Vagina (tissue), 2 donors: ENCODE results near the gene DNAI1. TPM values are rescaled to one million over a fixed set of nuclear protein-coding genes. Genes with fewer than 3 reads are reported as not detected.

Source experiments
- DNase-seq, 2 donors: peaks; one replicate each; pipeline ENCODE4 v3.0.0-alpha.2; 2017; ENCODE audit errors: extremely low spot score in 2 of 2
- H3K27ac ChIP-seq: fragments of 200-600 bp; sonication (generic); one replicate; pipeline ENCODE4 v1.5.1; 2019
- H3K27me3 ChIP-seq: fragments of 200-600 bp; sonication (generic); one replicate; pipeline ENCODE4 v1.5.1; 2019
- H3K36me3 ChIP-seq, 2 donors: fragments of 200-600 bp; sonication (generic); one replicate each; pipeline ENCODE4 v1.5.1; 2017 to 2019
- H3K4me1 ChIP-seq: fragments of 200-600 bp; sonication (generic); one replicate; pipeline ENCODE4 v1.5.1; 2019
- H3K4me3 ChIP-seq, 2 donors: fragments of 200-600 bp; sonication (generic); 1 replicate in 1 of 2; 2 replicates in 1 of 2; pipeline ENCODE4 v1.5.1; 2016 to 2019
- H3K9me3 ChIP-seq: fragments of 200-600 bp; sonication (generic); one replicate; pipeline ENCODE4 v1.5.1; 2019
- POLR2A ChIP-seq, 2 donors: fragments of 450-650 bp; IDR thresholded peaks; one replicate each; pipeline ENCODE4 v1.6.1; 2017; ENCODE audit warnings: antibody characterized with exemption in 2 of 2, mild to moderate bottlenecking in 2 of 2, moderate library complexity in 2 of 2
- POLR2AphosphoS5 ChIP-seq, 2 donors: sonication (generic); formaldehyde crosslinking; IDR thresholded peaks; one replicate each; pipeline ENCODE4 v1.9.0; 2017; ENCODE audit warnings: antibody characterized with exemption in 2 of 2, mild to moderate bottlenecking in 2 of 2, low read depth in 1 of 2; ENCODE audit not compliant: insufficient read depth in 1 of 2
- intact Hi-C: fragments of 100-400 bp; cut with DNase I; formaldehyde crosslinking; loops from one replicate; pipeline ENCODE4 v1.15.1; 2023
- total RNA-seq: library from RNA; depleted of rRNA; stranded (reverse); fragments of >200 nt; gene quantifications from one replicate; pipeline ENCODE4 v1.2.3, GENCODE V29; 2016
- TF ChIP-seq, protein P1 (sequence below), 3 experiments: fragments of 450-650 bp in 2 of 3; fragments of 200-600 bp in 1 of 3; sonication (generic) in 1 of 3; IDR thresholded peaks; one replicate each; pipeline ENCODE4 v1.5.1; 2017 to 2019; ENCODE audit warnings: antibody characterized with exemption in 3 of 3, mild to moderate bottlenecking in 2 of 3, moderate library complexity in 2 of 3

The DNAI1 gene
- total RNA-seq, 1 donor from 2014 or later, result not detected

DNA sequence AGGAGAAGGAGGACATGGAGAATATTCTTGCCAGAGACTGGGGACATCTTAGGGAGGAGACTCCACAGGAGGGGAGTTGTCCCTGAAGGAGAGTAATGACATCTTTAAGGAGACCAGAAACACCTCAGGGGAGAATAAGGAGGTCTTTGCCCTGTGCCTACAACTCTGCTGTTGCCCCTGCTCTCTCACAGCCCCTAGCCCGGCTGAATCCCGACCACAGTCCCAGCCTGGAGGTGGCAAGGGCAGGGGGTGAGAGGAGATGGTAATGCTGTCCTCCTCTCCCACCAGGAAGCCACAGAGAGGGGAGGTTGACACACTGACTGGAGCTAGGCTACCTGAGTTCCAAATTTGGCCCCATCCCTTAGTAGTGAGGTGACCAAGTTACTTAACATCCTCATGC, 94.4 kb downstream of the DNAI1 start:
- no peaks in the 10 kb centered on the region for H3K27me3 ChIP-seq
- peaks cover 12% of the 10 kb centered on the region for H3K4me1 ChIP-seq
- TF ChIP-seq POLR2A (IDR thresholded peaks at IDR 0.05) (no peak), POLR2AphosphoS5 (IDR thresholded peaks at IDR 0.05; ENCODE audit: insufficient read depth in 1 of 2, low read depth in 1 of 2) (no peak)
- TF ChIP-seq, protein P1, sequence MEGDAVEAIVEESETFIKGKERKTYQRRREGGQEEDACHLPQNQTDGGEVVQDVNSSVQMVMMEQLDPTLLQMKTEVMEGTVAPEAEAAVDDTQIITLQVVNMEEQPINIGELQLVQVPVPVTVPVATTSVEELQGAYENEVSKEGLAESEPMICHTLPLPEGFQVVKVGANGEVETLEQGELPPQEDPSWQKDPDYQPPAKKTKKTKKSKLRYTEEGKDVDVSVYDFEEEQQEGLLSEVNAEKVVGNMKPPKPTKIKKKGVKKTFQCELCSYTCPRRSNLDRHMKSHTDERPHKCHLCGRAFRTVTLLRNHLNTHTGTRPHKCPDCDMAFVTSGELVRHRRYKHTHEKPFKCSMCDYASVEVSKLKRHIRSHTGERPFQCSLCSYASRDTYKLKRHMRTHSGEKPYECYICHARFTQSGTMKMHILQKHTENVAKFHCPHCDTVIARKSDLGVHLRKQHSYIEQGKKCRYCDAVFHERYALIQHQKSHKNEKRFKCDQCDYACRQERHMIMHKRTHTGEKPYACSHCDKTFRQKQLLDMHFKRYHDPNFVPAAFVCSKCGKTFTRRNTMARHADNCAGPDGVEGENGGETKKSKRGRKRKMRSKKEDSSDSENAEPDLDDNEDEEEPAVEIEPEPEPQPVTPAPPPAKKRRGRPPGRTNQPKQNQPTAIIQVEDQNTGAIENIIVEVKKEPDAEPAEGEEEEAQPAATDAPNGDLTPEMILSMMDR (IDR thresholded peaks at IDR 0.05), result no peak
- no peaks in the 10 kb centered on the region for H3K9me3 ChIP-seq
- H3K27ac ChIP-seq, result no peak overlapping the region
- no peak for DNase-seq
- intact Hi-C loops, result no loop called here
- H3K36me3 ChIP-seq, result no peaks in the 10 kb centered on the region
- H3K4me3 ChIP-seq, result no peak overlapping the region

DNA sequence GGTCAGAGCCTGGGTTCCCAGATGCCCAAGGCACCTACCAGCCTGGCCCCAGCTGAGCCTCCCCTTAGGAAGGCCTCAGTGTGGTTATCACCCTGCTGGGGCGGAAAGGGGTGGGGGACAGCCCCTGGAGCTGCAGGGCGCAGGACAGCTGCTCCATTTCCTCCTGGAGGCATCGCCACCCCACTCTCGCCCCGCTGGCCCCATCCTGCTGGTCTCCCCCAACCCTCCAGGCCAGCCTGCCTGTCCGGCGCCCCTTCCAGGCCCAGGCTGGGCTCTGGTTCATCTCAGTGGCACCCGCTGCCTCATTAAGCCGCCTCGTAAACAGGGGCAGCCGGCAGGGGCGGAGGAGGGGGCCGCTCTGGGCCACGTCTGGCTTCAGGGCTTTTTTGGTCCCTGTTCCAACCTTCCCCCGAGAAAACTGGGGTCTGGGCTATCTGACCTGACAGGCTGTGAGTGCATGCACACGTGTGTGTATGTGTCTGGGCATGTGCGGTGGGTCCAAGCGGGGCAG, 95.0 kb downstream of the DNAI1 start:
- Histone ChIP-seq H3K36me3 (no peaks in the 10 kb centered on the region), H3K27me3 (no peaks in the 10 kb centered on the region), H3K9me3 (no peaks in the 10 kb centered on the region), H3K4me3 (no peak overlapping the region), H3K27ac (no peak overlapping the region), H3K4me1 (peaks cover 12% of the 10 kb centered on the region)
- TF ChIP-seq, protein P1 (IDR thresholded peaks at IDR 0.05), result no peak
- TF ChIP-seq POLR2AphosphoS5 (IDR thresholded peaks at IDR 0.05; ENCODE audit: insufficient read depth in 1 of 2, low read depth in 1 of 2) (no peak), POLR2A (IDR thresholded peaks at IDR 0.05) (no peak)
- intact Hi-C loops, result no loop called here
- no peak for DNase-seq

- Histone ChIP-seq H3K36me3 (no peaks in the 10 kb centered on the region), H3K4me1 (peaks cover 18% of the 10 kb centered on the region), H3K27ac (no peak overlapping the region), H3K4me3 (no peak overlapping the region), H3K9me3 (no peaks in the 10 kb centered on the region), H3K27me3 (no peaks in the 10 kb centered on the region)
- intact Hi-C loops, result no loop called here
- no peak for DNase-seq
- TF ChIP-seq POLR2A (IDR thresholded peaks at IDR 0.05) (no peak), POLR2AphosphoS5 (IDR thresholded peaks at IDR 0.05; ENCODE audit: insufficient read depth in 1 of 2, low read depth in 1 of 2) (no peak)
- TF ChIP-seq, protein P1 (IDR thresholded peaks at IDR 0.05), result no peak
These were observed 95.8 kb downstream of the DNAI1 start for GRCh38 chr9:34554211-34555001.

GRCh38 chr9:34555002-34555348, 96.4 kb downstream of the DNAI1 start:
- intact Hi-C loops, result no loop called here
- Histone ChIP-seq H3K4me3 (no peak overlapping the region), H3K4me1 (peaks cover 24% of the 10 kb centered on the region), H3K9me3 (no peaks in the 10 kb centered on the region), H3K27me3 (no peaks in the 10 kb centered on the region), H3K27ac (no peak overlapping the region), H3K36me3 (no peaks in the 10 kb centered on the region)
- TF ChIP-seq POLR2AphosphoS5 (IDR thresholded peaks at IDR 0.05; ENCODE audit: insufficient read depth in 1 of 2, low read depth in 1 of 2) (peak in 1 of 2 donors; percentile 45), POLR2A (IDR thresholded peaks at IDR 0.05) (no peak)
- no peak for DNase-seq

- Histone ChIP-seq H3K27me3 (no peaks in the 10 kb centered on the region), H3K9me3 (no peaks in the 10 kb centered on the region), H3K4me3 (no peak overlapping the region), H3K27ac (no peak overlapping the region), H3K4me1 (peaks cover 29% of the 10 kb centered on the region), H3K36me3 (no peaks in the 10 kb centered on the region)
- no peak for DNase-seq
- TF ChIP-seq POLR2A (IDR thresholded peaks at IDR 0.05), result no peak
- TF ChIP-seq, protein P1 (IDR thresholded peaks at IDR 0.05), result no peak
- no peak for TF ChIP-seq POLR2AphosphoS5 (IDR thresholded peaks at IDR 0.05; ENCODE audit: insufficient read depth in 1 of 2, low read depth in 1 of 2)
- intact Hi-C loops, result no loop called here
These were observed 96.9 kb downstream of the DNAI1 start for GRCh38 chr9:34555500-34555899.
